ENCODE measurements around the gene TMEM89.

TMEM89 gene

DNA sequence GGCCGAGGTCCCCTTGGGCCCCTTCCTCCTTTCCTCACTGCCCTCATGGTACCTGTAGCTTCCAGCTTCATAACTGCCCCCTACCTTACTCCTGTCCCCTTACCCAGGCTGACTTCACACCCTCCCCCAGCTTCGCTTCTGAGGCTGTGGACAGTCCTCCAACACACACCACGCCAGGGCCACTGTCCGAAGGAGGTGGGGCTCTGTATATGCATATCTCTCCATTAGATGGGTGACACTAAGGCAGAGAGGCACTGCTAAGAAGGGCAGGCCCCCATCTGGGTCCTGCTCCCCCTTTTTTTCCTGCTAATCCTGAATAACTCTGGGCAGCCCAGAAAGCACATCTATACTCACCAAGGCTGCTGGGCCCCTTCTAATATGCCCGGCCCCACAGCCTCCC, 25.4 kb downstream of the TMEM89 start:
- H3K4me3 Mint-ChIP-seq, result peak overlapping the region in 1 of 2 donors; percentile 0
- DNase-seq (no peak), ATAC-seq (replicated peaks) (no peak)
- peaks cover 24 to 47% of the 10 kb centered on the region in 2 donors for H3K27me3 Mint-ChIP-seq
- H3K36me3 Mint-ChIP-seq (ENCODE audit: insufficient read depth), result peaks cover 23% of the 10 kb centered on the region
- peak overlapping the region in 1 of 2 donors; percentile 18 for H3K27ac Mint-ChIP-seq
- peaks cover 4% of the 10 kb centered on the region in 2 donors for H3K4me1 Mint-ChIP-seq (ENCODE audit: low read depth in 2 of 2)
- H3K9me3 Mint-ChIP-seq, result no peaks in the 10 kb centered on the region

DNA sequence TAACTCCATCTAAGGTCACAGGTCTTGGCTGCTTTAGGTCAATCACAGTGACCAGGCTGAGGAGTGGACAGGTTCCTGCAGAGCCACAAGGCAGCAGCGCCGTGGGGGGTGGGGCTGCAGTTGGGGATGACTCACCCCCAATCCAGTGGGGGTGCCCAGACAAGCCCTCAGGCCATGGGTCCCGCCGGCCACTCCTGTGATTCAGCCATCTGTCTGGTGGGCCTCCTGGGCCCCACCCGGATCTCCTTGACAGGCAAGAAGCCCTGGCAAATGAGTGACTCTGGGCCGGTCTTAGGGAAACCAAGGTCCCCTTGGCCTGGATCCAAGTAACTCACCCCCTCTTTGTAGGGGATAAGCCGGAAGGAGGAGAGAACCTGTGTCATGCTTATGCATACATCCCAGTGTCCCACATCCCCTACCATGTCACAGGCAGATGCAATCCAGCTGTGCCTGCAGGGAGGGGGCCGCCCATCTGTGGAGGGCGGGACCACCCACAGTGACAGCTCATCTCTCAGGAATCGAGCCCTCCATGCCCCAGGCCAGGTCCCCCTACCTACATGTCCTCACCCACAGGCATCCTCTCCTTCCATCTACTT, 25.9 kb downstream of the TMEM89 start:
- H3K27me3 Mint-ChIP-seq, result peaks cover 29 to 52% of the 10 kb centered on the region in 2 donors
- peaks cover 20% of the 10 kb centered on the region for H3K36me3 Mint-ChIP-seq (ENCODE audit: insufficient read depth)
- DNase-seq (no peak), ATAC-seq (replicated peaks) (peak; percentile 23)
- peaks cover 4% of the 10 kb centered on the region in 2 donors for H3K4me1 Mint-ChIP-seq (ENCODE audit: low read depth in 2 of 2)
- H3K9me3 Mint-ChIP-seq, result no peaks in the 10 kb centered on the region
- peak overlapping the region in 1 of 2 donors; percentile 0 for H3K4me3 Mint-ChIP-seq
- H3K27ac Mint-ChIP-seq, result peak overlapping the region in 1 of 2 donors; percentile 18

DNA sequence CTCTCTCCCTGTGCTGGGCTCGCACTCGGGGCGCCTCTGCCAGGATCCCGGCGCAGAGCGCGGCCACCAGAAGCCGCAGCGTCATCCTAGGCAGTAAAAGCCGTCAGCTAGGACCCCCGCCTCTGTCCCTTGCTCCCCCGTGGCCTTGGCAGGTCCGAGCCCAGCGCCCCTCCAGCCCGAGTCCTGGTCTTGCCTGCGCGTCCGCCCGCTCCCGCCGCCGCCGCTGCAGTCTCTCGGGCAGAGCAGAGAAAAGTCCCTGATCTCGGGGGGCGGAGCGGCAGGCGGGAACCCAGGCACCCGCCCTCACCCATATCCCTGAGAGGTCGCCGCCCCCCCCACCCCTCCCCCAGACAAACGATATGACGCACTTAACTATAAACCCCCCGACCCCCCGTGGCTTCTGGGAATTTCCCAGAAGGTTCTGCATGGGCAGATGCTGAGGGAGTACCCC, 26.5 kb downstream of the TMEM89 start, which contains the start of gene COL7A1:
COL7A1 (minus strand) TSS at position 255 of the 451 bp plus-strand sequence; CDS start at position 85, 170 bp downstream.
- Mint-ChIP-seq H3K9me3 (no peaks in the 10 kb centered on the region), H3K4me3 (peak within 1 kb of the TSS; percentile 0 to 18), H3K36me3 (ENCODE audit: insufficient read depth) (peaks cover 15% of the 10 kb centered on the region), H3K27ac (peak within 1 kb of the TSS in 1 of 2 donors; percentile 18), H3K27me3 (peaks cover 34 to 57% of the 10 kb centered on the region in 2 donors), H3K4me1 (ENCODE audit: low read depth in 2 of 2) (peaks cover 4% of the 10 kb centered on the region in 2 donors)
- DNase-seq, result no peak
- peak; percentile 34 for ATAC-seq (replicated peaks)

DNA sequence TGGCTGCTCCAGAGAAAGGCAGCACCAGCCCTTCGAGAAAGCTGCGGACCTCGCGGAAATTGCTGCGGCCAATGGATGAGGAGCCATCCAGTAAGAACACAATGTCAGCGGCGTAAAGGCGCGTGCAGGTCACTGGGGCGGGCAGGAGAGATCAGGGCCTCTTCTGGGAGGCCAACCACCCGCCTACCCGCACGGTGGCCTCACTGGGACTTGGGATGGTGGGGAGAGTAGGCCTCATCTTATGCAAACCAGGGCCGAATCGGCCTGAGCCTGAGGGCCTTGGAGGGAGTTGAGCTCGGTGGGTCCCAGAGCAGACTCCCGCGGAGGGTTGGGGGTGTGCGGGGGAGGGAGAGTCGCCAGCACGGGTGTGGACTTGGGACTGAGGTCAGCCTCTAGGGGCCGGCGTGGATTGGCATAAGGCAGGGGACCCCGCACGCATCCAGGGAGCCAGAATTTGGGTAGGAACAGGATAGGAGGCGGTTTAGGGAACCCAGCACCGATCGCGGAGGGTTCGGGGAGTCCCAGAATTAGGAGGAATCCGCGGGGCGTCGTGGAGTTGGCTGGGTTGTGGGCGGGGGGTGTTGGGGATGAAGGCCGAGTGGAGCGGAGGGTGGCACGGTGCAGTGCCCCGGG, 27.0 kb downstream of the TMEM89 start:
- peaks cover 10% of the 10 kb centered on the region for H3K36me3 Mint-ChIP-seq (ENCODE audit: insufficient read depth)
- DNase-seq (no peak), ATAC-seq (replicated peaks) (no peak)
- peaks cover 4% of the 10 kb centered on the region in 2 donors for H3K4me1 Mint-ChIP-seq (ENCODE audit: low read depth in 2 of 2)
- H3K27ac Mint-ChIP-seq, result no peak overlapping the region
- no peaks in the 10 kb centered on the region for H3K9me3 Mint-ChIP-seq
- H3K4me3 Mint-ChIP-seq, result peak overlapping the region in 1 of 2 donors; percentile 18
- peaks cover 40 to 63% of the 10 kb centered on the region in 2 donors for H3K27me3 Mint-ChIP-seq

DNA sequence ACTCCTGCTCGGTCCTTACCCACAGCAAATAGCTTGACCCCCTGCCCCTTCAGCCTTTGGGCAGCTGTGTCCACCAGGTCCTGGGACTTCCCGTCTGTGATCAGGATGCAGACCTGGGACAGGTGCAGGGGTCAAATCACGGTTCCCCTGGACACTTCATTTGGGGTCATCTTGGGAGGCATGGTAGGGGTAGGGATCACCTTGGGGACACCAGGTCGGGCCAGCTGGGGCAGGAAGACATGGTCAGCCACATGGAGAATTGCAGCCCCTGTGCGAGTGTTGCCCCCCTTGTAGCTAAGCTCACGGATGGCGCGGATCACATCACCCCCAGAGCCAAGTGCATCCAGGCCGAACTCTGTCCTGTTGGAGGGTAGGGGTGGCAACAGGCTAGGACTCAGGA, 28.2 kb downstream of the TMEM89 start:
- ATAC-seq (replicated peaks), result no peak
- H3K4me1 Mint-ChIP-seq (ENCODE audit: low read depth in 2 of 2), result peaks cover 4 to 7% of the 10 kb centered on the region in 2 donors
- H3K27ac Mint-ChIP-seq, result no peak overlapping the region
- no peaks in the 10 kb centered on the region for H3K9me3 Mint-ChIP-seq
- peaks cover 51 to 75% of the 10 kb centered on the region in 2 donors for H3K27me3 Mint-ChIP-seq
- no peak overlapping the region for H3K4me3 Mint-ChIP-seq
- peaks cover 6% of the 10 kb centered on the region for H3K36me3 Mint-ChIP-seq (ENCODE audit: insufficient read depth)
- DNase-seq, result no peak

DNA sequence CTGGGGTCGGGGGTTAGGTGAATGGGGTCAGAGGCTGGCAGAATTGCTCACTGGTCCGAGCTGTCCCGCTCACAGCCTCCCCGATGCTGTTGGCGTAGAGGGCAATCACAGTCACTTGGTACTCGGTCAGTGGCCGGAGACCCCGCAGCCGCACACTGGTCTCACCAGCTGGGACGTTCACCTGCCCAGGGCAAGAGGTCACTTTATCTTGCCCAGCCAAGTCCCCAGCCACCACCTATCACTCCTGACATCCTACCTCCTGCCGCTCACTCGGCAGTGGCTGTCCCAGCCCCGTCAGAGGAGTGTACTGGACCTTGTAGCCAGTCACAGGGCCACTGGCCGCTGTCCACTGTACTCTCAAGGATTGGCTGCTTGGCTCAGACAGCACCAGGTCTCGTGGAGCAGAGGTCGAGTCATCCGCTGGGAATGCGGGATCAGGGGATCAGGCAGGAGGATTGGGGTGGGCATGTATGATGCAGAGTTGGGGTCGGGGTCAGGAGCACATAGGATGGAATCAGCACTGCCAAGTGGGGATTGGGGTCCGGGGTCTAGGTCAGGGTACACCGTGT, 29.0 kb downstream of the TMEM89 start:
- no peak for DNase-seq
- Mint-ChIP-seq H3K9me3 (no peaks in the 10 kb centered on the region), H3K27me3 (peaks cover 58 to 82% of the 10 kb centered on the region in 2 donors), H3K27ac (no peak overlapping the region), H3K4me3 (no peak overlapping the region), H3K4me1 (ENCODE audit: low read depth in 2 of 2) (peaks cover 4 to 7% of the 10 kb centered on the region in 2 donors), H3K36me3 (ENCODE audit: insufficient read depth) (peaks cover 6% of the 10 kb centered on the region)
- no peak for ATAC-seq (replicated peaks)

DNA sequence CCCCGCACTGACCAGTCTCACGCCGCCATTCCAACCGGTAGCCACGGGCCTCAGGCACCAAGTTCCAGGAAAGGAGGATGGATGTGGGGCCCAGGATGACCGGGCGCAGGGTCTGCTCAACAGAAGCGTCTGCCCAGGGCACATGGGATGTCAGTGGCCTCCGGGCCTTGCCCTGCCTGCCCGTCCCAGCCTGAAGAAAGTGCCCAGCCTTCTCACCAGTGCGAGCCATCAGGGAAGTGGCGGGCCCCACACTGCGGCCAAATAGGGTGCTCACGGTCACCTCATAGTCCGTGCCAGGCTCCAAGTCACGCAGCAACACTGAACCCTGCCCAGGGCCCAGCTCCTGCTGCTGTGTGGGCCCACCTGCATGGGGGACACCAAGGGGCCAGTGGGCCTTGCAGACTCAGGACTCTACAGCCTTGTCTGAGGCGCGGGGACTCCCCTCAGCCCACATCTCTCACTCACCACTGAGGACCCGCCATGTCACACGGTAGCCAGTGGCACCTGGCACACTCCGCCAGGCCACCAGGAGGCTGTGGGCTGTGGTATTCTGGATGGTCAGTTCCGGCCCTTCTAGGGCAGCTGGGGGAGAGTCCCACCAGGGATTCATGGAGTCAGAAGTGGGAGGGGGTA, 29.6 kb downstream of the TMEM89 start:
- Mint-ChIP-seq H3K4me3 (no peak overlapping the region), H3K27ac (no peak overlapping the region), H3K27me3 (peaks cover 64 to 88% of the 10 kb centered on the region in 2 donors), H3K9me3 (no peaks in the 10 kb centered on the region), H3K36me3 (ENCODE audit: insufficient read depth) (peaks cover 6% of the 10 kb centered on the region), H3K4me1 (ENCODE audit: low read depth in 2 of 2) (peaks cover 4 to 7% of the 10 kb centered on the region in 2 donors)
- ATAC-seq (replicated peaks) (no peak), DNase-seq (no peak)

DNA sequence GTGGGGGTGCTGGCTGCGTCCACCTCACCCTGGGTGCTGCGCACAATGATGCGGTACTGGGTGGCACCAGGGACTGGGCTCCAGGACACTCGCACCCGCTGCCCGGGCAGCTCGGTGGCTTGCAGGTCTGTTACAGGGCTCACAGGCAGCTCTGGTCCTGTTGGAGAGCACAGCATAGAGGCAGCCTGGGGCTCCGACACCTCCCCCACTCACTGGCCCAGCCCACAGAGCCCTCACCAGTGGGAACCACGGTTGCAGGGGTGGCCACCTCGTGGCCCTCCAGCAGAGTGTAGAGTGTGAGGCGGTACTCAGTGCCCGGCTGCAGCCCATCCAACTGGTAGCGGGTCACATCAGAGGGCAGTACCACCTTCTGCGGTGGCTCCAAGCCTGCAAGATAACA, 30.1 kb downstream of the TMEM89 start:
- H3K4me1 Mint-ChIP-seq (ENCODE audit: low read depth in 2 of 2), result peaks cover 4 to 7% of the 10 kb centered on the region in 2 donors
- H3K27ac Mint-ChIP-seq, result no peak overlapping the region
- DNase-seq, result no peak
- H3K9me3 Mint-ChIP-seq, result no peaks in the 10 kb centered on the region
- H3K36me3 Mint-ChIP-seq (ENCODE audit: insufficient read depth), result peaks cover 6% of the 10 kb centered on the region
- ATAC-seq (replicated peaks), result no peak
- H3K4me3 Mint-ChIP-seq, result no peak overlapping the region
- peaks cover 68 to 92% of the 10 kb centered on the region in 2 donors for H3K27me3 Mint-ChIP-seq

DNA sequence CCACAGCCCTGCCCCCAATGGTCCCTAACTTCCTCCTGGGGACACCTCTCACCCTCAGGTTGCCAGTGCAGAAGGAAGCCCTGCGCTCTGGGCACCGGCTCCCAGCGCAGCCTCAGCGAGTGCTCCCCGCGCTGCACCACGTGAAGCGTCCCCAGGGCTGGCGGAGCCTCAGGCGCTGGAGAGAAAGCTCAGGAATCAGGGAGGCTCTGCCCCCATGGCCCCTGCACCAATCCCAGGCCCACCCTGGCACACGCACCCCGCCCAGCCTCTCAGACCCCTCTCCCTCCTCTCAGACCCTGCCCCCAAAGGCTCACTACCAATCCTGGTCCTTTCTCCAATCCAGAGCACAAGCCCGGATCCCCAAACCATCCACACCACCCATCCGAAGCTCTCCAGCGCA, 33.3 kb downstream of the TMEM89 start:
- Mint-ChIP-seq H3K27ac (no peak overlapping the region), H3K4me3 (no peak overlapping the region), H3K27me3 (peaks cover 55 to 72% of the 10 kb centered on the region in 2 donors), H3K36me3 (ENCODE audit: insufficient read depth) (no peaks in the 10 kb centered on the region), H3K4me1 (ENCODE audit: low read depth in 2 of 2) (peaks cover 0 to 3% of the 10 kb centered on the region in 2 donors), H3K9me3 (no peaks in the 10 kb centered on the region)
- no peak for DNase-seq
- no peak for ATAC-seq (replicated peaks)

DNA sequence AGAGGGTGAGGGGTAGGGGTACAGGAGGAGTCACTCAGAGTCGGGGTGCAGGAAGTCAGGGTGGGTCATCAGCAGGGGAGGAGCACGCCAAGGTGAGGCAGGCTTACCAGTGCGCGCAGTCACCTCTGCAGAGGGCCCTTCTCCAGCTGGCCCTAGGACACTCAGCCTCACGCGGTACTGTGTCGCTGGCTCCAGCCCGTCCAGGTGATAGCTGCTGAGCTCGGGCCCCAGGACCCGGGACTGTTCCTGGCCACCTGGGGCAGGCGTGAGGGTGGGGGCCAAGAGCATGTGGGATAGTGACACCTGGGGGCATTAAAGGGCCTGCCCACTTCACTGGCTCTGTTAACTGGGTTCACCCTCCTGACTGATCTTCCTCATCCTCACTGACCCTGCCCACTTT, 33.9 kb downstream of the TMEM89 start:
- no peak overlapping the region for H3K27ac Mint-ChIP-seq
- no peak overlapping the region for H3K4me3 Mint-ChIP-seq
- no peaks in the 10 kb centered on the region for H3K9me3 Mint-ChIP-seq
- no peak for ATAC-seq (replicated peaks)
- peaks cover 0 to 3% of the 10 kb centered on the region in 2 donors for H3K4me1 Mint-ChIP-seq (ENCODE audit: low read depth in 2 of 2)
- H3K27me3 Mint-ChIP-seq, result peaks cover 52 to 66% of the 10 kb centered on the region in 2 donors
- no peaks in the 10 kb centered on the region for H3K36me3 Mint-ChIP-seq (ENCODE audit: insufficient read depth)
- no peak for DNase-seq

DNA sequence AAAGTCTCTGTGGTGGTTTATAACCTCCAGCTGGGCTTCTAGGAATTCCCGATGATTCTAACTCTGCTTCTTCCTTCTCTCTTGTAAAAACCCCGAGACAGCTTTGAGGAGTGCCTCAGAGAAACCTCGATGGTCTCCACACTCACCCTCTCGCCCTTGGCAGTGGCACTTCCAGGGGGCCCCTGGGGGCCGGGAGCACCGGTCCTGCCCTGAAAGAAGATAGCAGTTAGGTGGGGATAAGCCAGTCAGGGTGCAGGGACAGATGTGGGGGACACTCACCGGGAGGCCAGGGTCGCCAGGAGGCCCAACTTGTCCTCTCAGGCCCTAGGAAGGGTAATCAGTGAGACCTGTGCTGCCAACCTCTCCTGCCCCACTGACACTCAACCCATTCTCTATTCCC, 36.2 kb downstream of the TMEM89 start:
- Mint-ChIP-seq H3K9me3 (no peaks in the 10 kb centered on the region), H3K36me3 (ENCODE audit: insufficient read depth) (no peaks in the 10 kb centered on the region), H3K4me1 (ENCODE audit: low read depth in 2 of 2) (peaks cover 0 to 3% of the 10 kb centered on the region in 2 donors), H3K27me3 (peaks cover 36 to 56% of the 10 kb centered on the region in 2 donors), H3K27ac (no peak overlapping the region), H3K4me3 (no peak overlapping the region)
- DNase-seq (no peak), ATAC-seq (replicated peaks) (no peak)

DNA sequence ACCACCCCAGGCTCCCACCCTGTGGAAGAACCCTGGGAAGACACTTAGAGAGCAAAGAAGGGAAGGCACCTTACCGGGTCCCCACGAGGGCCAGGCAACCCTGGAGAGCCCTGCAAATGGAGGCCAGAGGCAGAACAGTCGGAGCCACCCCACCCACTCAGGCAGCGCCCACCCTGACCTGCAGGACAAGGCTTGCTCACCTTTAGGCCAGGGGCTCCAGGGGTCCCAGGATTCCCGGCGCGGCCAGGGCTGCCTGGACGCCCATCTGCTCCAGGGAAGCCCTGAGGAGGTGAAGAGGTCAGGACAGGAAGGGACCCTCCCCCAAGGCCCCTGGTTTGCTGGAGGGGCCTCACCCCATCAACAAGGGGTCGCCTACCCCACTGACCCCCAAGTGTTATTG, 36.7 kb downstream of the TMEM89 start:
- H3K4me1 Mint-ChIP-seq (ENCODE audit: low read depth in 2 of 2), result peaks cover 0 to 3% of the 10 kb centered on the region in 2 donors
- no peak overlapping the region for H3K27ac Mint-ChIP-seq
- DNase-seq (no peak), ATAC-seq (replicated peaks) (no peak)
- H3K36me3 Mint-ChIP-seq (ENCODE audit: insufficient read depth), result no peaks in the 10 kb centered on the region
- H3K4me3 Mint-ChIP-seq, result no peak overlapping the region
- no peaks in the 10 kb centered on the region for H3K9me3 Mint-ChIP-seq
- H3K27me3 Mint-ChIP-seq, result peaks cover 31 to 50% of the 10 kb centered on the region in 2 donors

DNA sequence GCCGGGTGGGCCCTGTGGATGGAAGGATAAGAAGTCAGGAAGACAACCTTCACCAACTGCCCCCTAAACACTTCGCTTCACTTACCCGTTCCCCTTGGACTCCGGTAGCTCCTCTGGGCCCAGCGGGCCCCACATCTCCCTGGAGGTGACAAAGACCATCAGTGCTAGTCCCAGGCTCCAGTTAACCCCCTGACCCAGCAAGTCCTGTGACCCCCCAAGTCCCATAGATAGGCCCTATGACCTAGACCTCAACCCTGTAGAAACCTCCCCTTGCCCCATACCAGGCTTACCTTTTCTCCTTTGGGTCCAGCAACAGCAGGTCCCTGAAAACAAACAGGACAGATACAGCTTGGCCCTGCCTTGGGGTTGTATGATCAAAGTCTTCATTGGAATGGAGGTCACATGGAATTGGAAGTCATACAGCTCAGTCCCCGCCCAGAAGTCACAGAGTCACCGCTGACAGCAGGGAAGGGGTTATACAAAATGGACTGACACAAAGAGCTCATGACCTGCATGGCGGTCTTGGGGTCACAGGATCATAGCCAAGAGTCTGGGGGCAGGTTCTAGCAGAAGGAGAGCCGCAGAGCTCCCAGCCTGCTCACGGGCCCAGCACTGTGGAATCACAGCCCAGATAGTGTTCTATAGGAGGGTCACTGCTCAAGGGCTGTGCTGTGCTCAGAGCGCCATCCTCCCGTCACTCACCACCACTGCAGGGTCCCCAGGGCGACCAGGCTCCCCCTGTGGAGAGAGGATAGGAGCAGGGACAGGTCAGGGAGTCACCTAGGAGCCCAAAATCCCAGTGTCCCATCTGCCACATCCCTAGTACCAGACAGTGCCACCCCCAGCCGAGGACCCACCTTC, 39.7 kb downstream of the TMEM89 start:
- Mint-ChIP-seq H3K4me3 (no peak overlapping the region), H3K4me1 (ENCODE audit: low read depth in 2 of 2) (no peaks in the 10 kb centered on the region), H3K27ac (no peak overlapping the region), H3K27me3 (peaks cover 2 to 20% of the 10 kb centered on the region in 2 donors), H3K9me3 (no peaks in the 10 kb centered on the region), H3K36me3 (ENCODE audit: insufficient read depth) (no peaks in the 10 kb centered on the region)
- no peak for DNase-seq
- ATAC-seq (replicated peaks), result no peak

All from effector memory CD8-positive, alpha-beta T cell (primary cell).